Psoas muscle (tissue), 8 donors: ENCODE measurements around the gene FER1L5. TPM values are rescaled to one million over a fixed set of nuclear protein-coding genes. Genes with fewer than 3 reads are reported as not detected.

Source experiments
- ATAC-seq, 4 donors: fragments of 200-7000 bp; cut with Tn5 transposase; one replicate each; pipeline ENCODE4 v1.9.1; 2020; ENCODE audit warnings: moderate library complexity in 3 of 4, mild to moderate bottlenecking in 2 of 4
- DNase-seq, 2 donors: peaks; one replicate each; pipeline ENCODE4 v3.0.0-alpha.2; 2020
- H3K27ac ChIP-seq: fragments of 200-600 bp; one replicate; pipeline ENCODE4 v1.8.0; 2022
- H3K27me3 ChIP-seq, 3 donors: fragments of 200-600 bp in 1 of 3; one replicate each; pipeline versions ENCODE4 v1.6.1 to v1.8.0; 2013 to 2022; ENCODE audit warnings: low read length in 2 of 3, mild to moderate bottlenecking in 2 of 3, moderate library complexity in 1 of 3; ENCODE audit not compliant: insufficient read depth in 3 of 3
- H3K36me3 ChIP-seq, 2 donors: fragments of 200-600 bp in 1 of 2; one replicate each; pipeline versions ENCODE4 v1.6.1 to v1.8.0; 2013 to 2022; ENCODE audit warnings: low read depth in 1 of 2, mild to moderate bottlenecking in 1 of 2, moderate library complexity in 1 of 2; ENCODE audit not compliant: insufficient read depth in 1 of 2
- H3K4me1 ChIP-seq: fragments of 200-600 bp; one replicate; pipeline ENCODE4 v1.8.0; 2022
- H3K4me3 ChIP-seq: fragments of 200-600 bp; one replicate; pipeline ENCODE4 v1.8.0; 2022; ENCODE audit warnings: mild to moderate bottlenecking
- H3K9me3 ChIP-seq: fragments of 200-600 bp; one replicate; pipeline ENCODE4 v1.8.0; 2022
- WGBS, 3 donors: extraction: QIAGEN DNeasy Blood & Tissue Kit; methylation state at CpG; one replicate each; pipeline versions ENCODE4 v1.1.6 to v1.1.7; 2013; 5-methylcytosine and 5-hydroxymethylcytosine counted together
- intact Hi-C, 2 donors: fragments of 100-400 bp; cut with DNase I; formaldehyde crosslinking; loops; one replicate each; pipeline versions ENCODE4 v1.11.0 to v1.14.2; 2022
- polyA plus RNA-seq, 3 donors: library from polyadenylated mRNA; stranded (reverse); fragments of 200-250 nt; gene quantifications; one replicate each; pipeline ENCODE4 v1.2.3, GENCODE V29; 2013
- total RNA-seq, 4 donors: library from RNA; stranded (reverse); fragmentation: NEBNext Ultra II Directional in 2 of 4; extraction: Animal tissue kit (Norgen Biotek cat#: 25700) in 2 of 4; gene quantifications; one replicate each; pipeline versions ENCODE4 v1.2.1 to v1.2.4, GENCODE V29; 2021 to 2023
- TF ChIP-seq, protein P1 (sequence below): fragments of 200-600 bp; IDR thresholded peaks from one replicate; pipeline ENCODE4 v1.8.0; 2022; ENCODE audit warnings: antibody characterized with exemption
- donor health status: healthy with polysubstance abuse.
- donor health status: DM: no; HTN: no; CAD: no; lungs with moderate emphysema.
- donor health status: Bipolar disorder and iron deficiency.
- donor health status: healthy.
- donor health status: DM: yes; HTN: yes; CAD: no.
- donor health status: DM: no; HTN: no; CAD: no.
- donor health status: DM: no; HTN: no; CAD: no.
- donor health status: DM: yes; HTN: yes; CAD: no.

Gene FER1L5
- total and polyA plus RNA-seq, 7 donors, result 0.01 TPM; not detected in 6

DNA sequence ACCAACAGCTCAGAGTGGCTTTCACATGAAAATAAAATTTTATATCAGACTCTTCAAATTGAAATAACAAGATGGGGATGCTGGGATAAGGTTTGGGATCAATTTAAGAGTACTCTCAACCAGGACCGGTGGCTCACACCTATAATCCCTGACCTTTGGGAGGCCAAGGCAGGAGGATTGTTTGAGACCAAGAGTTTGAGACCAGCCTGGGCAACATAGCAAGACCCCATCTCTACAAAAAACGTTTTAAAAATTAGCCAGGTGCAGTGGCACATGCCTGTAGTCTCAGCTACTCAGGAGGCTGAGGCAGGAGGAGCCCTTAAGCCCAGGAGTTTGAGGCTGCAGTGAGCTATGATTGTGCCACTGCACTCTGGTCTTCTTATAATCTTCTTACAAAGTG is 94.7 kb downstream of the FER1L5 start:
- Histone ChIP-seq H3K27ac (no peak overlapping the region), H3K4me3 (peak overlapping the region; percentile 16), H3K27me3 (no peaks in the 10 kb centered on the region), H3K4me1 (peaks cover 39% of the 10 kb centered on the region), H3K36me3 (peaks cover 14 to 57% of the 10 kb centered on the region in 2 donors), H3K9me3 (no peaks in the 10 kb centered on the region)
- TF ChIP-seq, protein P1, sequence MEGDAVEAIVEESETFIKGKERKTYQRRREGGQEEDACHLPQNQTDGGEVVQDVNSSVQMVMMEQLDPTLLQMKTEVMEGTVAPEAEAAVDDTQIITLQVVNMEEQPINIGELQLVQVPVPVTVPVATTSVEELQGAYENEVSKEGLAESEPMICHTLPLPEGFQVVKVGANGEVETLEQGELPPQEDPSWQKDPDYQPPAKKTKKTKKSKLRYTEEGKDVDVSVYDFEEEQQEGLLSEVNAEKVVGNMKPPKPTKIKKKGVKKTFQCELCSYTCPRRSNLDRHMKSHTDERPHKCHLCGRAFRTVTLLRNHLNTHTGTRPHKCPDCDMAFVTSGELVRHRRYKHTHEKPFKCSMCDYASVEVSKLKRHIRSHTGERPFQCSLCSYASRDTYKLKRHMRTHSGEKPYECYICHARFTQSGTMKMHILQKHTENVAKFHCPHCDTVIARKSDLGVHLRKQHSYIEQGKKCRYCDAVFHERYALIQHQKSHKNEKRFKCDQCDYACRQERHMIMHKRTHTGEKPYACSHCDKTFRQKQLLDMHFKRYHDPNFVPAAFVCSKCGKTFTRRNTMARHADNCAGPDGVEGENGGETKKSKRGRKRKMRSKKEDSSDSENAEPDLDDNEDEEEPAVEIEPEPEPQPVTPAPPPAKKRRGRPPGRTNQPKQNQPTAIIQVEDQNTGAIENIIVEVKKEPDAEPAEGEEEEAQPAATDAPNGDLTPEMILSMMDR, result no peak
- intact Hi-C loops, result loop anchor here in 1 of 2 donors (5.0 kb wide), 2 partner anchors 65 to 70 kb away; no protein-coding TSS in a partner anchor
- ATAC-seq (no peak), DNase-seq (no peak)
- 67 to 81% (median 72%) methylated on average over 2 of the region's 2 CpGs for WGBS, 3 donors

DNA sequence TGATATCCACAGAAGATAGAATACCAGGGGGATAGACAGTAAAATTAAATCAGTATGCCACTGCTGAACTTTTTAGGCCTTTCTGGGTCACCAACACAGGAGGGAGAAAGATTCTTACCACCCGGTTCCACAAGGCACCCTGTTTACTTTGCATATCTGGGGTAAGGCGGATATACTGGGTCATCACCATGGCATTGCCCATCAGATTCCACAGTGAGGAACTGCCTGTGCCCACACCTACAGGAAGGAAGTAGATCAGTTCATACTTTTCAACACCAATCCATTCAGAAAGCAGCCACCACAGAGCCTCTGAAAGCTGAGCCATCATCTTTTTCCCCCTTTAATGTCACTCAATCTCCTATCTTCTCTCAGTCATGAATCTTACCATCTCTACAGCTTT is 95.3 kb downstream of the FER1L5 start:
- 70 to 77% (median 73%) methylated on average over 2 of the region's 2 CpGs for WGBS, 3 donors
- Histone ChIP-seq H3K27ac (no peak overlapping the region), H3K4me3 (peak overlapping the region; percentile 77), H3K4me1 (peaks cover 39% of the 10 kb centered on the region), H3K9me3 (no peaks in the 10 kb centered on the region), H3K36me3 (peaks cover 13 to 51% of the 10 kb centered on the region in 2 donors), H3K27me3 (no peaks in the 10 kb centered on the region)
- DNase-seq (no peak), ATAC-seq (no peak)
- TF ChIP-seq, protein P1, result no peak
- intact Hi-C loops, result loop anchor here in 1 of 2 donors (5.0 kb wide), 2 partner anchors 64 to 71 kb away; no protein-coding TSS in a partner anchor

DNA sequence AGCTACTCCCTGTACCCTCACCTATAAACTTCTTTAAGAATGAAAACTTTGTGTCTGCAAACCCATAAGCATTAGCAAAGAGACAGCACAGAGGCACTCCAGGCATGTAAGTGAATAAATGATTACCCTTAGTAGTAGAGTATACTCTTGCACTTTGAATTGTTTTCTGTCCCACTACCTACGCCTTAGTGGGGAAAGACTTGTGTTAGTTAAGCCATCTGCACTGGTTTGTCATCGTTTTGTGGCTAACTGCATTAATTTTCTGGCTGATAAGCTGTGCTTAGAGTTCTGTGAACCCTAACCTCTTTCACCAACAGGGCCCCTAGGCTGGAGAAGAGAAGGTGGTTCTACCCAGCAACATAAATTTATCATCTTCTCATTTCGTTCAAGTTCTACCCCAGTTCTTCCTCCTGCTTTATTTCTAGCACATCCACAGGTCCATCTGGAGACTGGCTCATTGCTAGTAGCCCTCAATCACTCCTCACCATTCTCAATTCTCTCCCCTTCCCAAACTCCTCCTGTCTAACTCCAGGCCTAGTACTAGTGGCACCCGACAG is 96.6 kb downstream of the FER1L5 start:
- Histone ChIP-seq H3K27ac (peak overlapping the region; percentile 64), H3K27me3 (no peaks in the 10 kb centered on the region), H3K36me3 (peaks cover 4 to 38% of the 10 kb centered on the region in 2 donors), H3K9me3 (no peaks in the 10 kb centered on the region), H3K4me1 (peaks cover 39% of the 10 kb centered on the region), H3K4me3 (peak overlapping the region; percentile 77)
- ATAC-seq, result no peak
- intact Hi-C loops, result loop anchor here in 1 of 2 donors (5.0 kb wide), 2 partner anchors 63 to 72 kb away; no protein-coding TSS in a partner anchor
- DNase-seq, result no peak
- 14 to 20% (median 15%) methylated on average over 4 of the region's 4 CpGs for WGBS, 3 donors
- TF ChIP-seq, protein P1, result no peak

DNA sequence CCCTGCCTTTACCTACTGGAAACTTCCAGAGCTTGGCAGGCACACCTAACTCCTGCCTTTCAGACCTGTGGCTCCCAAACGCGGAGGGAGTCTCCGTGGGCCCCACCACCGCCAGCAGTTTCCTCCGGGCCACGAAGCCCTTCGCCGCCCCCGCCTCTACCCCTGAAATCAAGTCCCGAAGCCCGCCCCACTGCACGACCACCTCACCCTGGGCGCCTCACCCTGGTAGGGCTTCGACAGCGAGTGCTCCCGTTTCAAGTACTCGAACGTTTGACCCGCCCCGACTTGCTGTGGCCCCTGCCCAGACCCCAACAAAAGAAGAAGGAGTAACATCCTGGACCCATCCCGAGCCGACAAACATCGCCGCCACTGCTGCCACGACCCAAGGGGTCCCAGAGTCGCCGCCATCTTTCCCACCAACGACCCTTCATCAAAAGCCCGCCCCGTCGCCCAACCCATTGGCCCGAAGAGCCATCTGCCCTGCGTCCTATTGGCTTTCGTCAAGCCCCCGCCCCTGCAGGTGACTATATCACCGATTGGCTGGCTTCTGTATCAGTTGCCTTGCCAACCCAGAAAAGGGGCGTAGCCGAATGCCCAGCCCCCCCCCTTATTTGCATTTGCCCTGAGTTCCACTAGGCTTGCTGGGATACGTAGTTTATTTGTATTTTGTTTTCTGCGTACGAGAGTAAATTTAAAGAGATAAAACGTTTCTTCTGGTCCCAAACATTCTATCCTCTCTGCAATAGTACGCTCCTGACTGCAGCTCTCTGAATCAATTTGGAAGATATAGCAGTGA is 97.3 kb downstream of the FER1L5 start, which contains the start of gene LMAN2L:
Gene LMAN2L, minus strand, starts transcription at position 432 of the 796 bp plus-strand sequence. Its CDS starts 24 bp downstream, at position 408.
- Histone ChIP-seq H3K4me1 (peaks cover 32% of the 10 kb centered on the region), H3K27ac (peak within 1 kb of the TSS; percentile 64), H3K4me3 (peak within 1 kb of the TSS; percentile 77), H3K27me3 (no peaks in the 10 kb centered on the region), H3K36me3 (peaks cover 4 to 31% of the 10 kb centered on the region in 2 donors), H3K9me3 (no peaks in the 10 kb centered on the region)
- TF ChIP-seq, protein P1, result no peak
- intact Hi-C loops, result loop anchor here (2.0 to 5.0 kb wide), 3 partner anchors 21 to 73 kb away; partner anchors contain the start of gene CNNM4 (in 1 of the 2)
- WGBS, 3 donors, result 0 to 1% (median 0%) methylated on average over 38 to 43 of the region's 43 CpGs
- DNase-seq, result peak; percentile 97 to 98
- ATAC-seq, result peak; percentile 99 to 100 (median 99)
